ENCODE data around the gene GOLGA3. TPM values are rescaled to one million over a fixed set of nuclear protein-coding genes. Genes with fewer than 3 reads are reported as not detected.
"Not testable (repeated sequence)": the region's sequence is repeated elsewhere in the genome, so short reads cannot be mapped to it uniquely, and the experiment has no call there.

Gene GOLGA3
- total and polyA plus RNA-seq, 12 donors: 10.8 to 46.1 (median 34.8) TPM

DNA sequence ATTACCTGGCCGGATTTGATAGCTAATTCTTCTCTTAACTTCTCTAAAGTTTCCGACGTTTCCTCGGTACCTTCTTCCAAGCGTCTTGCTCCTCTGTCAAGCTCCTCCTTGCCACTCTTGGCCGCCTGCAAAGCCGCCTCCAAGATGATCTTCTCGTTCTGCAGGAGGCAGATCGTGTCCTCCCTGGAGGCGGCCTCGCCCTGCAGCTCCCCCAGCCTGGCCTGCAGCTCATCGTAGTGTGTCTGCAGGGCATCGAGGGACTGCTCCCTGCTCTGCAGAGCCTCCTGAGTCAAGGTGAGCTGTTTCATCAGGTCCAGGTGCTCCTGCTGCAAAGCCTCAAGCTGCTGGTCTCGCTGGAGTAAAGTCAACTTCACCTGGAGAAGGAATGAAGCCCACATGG lies 32.8 kb downstream of the GOLGA3 start:
- intact Hi-C loops (cut with DNase I): no loop called here
- Histone ChIP-seq H3K27ac (no peak overlapping the region), H3K9me3 (no peaks in the 10 kb centered on the region), H3K27me3 (no peaks in the 10 kb centered on the region), H3K4me1 (no peaks in the 10 kb centered on the region), H3K36me3 (peaks cover 4 to 89% (median 73%) of the 10 kb centered on the region in 9 donors), H3K4me3 (no peak overlapping the region)
- no peak for ATAC-seq
- TF ChIP-seq, protein P1, sequence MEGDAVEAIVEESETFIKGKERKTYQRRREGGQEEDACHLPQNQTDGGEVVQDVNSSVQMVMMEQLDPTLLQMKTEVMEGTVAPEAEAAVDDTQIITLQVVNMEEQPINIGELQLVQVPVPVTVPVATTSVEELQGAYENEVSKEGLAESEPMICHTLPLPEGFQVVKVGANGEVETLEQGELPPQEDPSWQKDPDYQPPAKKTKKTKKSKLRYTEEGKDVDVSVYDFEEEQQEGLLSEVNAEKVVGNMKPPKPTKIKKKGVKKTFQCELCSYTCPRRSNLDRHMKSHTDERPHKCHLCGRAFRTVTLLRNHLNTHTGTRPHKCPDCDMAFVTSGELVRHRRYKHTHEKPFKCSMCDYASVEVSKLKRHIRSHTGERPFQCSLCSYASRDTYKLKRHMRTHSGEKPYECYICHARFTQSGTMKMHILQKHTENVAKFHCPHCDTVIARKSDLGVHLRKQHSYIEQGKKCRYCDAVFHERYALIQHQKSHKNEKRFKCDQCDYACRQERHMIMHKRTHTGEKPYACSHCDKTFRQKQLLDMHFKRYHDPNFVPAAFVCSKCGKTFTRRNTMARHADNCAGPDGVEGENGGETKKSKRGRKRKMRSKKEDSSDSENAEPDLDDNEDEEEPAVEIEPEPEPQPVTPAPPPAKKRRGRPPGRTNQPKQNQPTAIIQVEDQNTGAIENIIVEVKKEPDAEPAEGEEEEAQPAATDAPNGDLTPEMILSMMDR (IDR thresholded peaks at IDR 0.05): no peak
- WGBS, 2 donors: 94 to 95% methylated on average over 14 of the region's 14 CpGs
- no peak for DNase-seq

DNA sequence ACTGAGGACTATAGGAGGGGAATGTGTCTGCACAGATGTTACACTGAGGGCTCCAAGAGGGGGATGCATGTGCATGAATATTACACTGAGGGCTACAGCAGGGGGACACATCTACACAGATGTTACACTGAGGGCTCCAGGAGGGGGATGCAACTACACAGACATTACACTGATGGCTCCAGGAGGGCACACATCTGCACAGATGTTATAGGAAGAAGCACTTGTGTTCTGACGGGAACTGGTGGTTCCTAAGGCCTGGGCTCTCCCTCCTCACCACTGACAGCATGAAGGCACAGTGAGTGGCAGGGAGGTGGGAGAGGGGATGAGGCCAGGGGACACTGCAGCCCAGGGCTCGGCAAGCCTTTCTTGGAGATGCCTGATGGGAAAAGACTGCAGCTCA lies 36.7 kb downstream of the GOLGA3 start:
- H3K27me3 ChIP-seq; H3K9me3 ChIP-seq; H3K27ac ChIP-seq; intact Hi-C loops (cut with DNase I); H3K4me1 ChIP-seq; H3K4me3 ChIP-seq; DNase-seq: not testable (repeated sequence)
- 89 to 97% methylated on average over 2 of the region's 2 CpGs for WGBS, 2 donors
- peaks cover 0 to 81% (median 52%) of the 10 kb centered on the region in 9 donors for H3K36me3 ChIP-seq
- peak in 1 of 8 donors; percentile 25 for ATAC-seq

DNA sequence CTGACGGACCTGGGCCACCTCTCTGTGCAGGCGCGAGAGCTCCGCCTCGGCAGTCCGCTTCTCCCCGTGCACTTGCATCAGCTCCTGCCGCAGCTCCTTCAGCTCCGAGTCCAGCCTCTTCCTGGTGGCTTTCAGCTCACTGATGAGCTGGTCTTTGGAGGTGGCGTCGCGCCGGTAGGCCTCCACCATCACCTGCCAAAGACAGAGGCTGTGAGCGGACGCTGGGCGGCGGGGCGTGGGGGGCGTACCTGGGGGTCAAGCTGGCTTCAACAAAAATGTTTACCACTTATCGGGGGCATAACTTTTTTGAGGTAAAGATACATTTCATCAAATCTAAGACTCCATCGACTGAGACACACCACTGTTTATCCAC lies 39.6 kb downstream of the GOLGA3 start:
- Histone ChIP-seq H3K27me3 (no peaks in the 10 kb centered on the region), H3K36me3 (peaks cover 3 to 81% (median 45%) of the 10 kb centered on the region in 9 donors), H3K4me1 (no peaks in the 10 kb centered on the region), H3K27ac (no peak overlapping the region), H3K9me3 (no peaks in the 10 kb centered on the region), H3K4me3 (no peak overlapping the region)
- 96 to 97% methylated on average over 21 of the region's 21 CpGs for WGBS, 2 donors
- TF ChIP-seq, protein P1 (IDR thresholded peaks at IDR 0.05): no peak
- intact Hi-C loops (cut with DNase I): no loop called here
- ATAC-seq: no peak
- no peak for DNase-seq

DNA sequence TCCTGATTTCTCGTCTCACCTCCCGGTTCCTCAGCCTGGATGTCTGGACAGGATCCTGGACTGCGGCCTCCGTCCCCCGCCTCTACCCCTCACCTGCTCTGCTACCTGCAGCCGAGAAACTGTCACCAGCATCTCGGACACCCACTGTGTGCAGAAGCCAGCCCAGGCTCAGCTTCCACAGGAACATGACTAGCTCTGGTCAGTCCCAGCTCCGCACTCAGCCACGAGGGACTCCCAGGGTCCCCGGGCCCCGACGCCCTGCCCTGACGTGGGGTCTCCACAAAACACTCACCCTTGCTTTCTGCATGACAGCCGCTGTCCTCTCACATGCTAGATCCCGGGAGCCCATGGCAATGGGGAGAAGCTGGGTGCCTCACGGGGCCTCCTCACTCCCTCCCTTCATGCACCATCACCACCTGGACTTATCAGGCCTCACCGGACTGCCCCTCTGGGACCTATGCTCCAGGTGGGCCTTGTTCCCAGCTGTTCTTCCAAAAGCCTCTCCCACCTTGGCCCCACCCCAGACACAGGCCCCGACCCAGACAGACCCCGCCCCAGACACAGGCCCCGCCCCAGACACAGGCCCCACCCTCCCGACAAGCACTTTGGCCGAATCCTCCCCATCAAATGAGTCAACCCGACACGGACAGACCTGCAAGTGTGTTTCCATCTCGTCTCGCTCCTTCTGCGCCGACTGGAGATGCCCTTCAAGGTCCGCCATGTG lies 40.1 kb downstream of the GOLGA3 start:
- TF ChIP-seq, protein P1 (IDR thresholded peaks at IDR 0.05): no peak
- H3K36me3 ChIP-seq: peaks cover 3 to 81% (median 39%) of the 10 kb centered on the region in 9 donors
- no peaks in the 10 kb centered on the region for H3K9me3 ChIP-seq
- intact Hi-C loops (cut with DNase I): no loop called here
- WGBS, 2 donors: 97% methylated on average over 28 to 29 of the region's 29 CpGs
- H3K27me3 ChIP-seq: no peaks in the 10 kb centered on the region
- ATAC-seq (peak in 1 of 8 donors; percentile 29), DNase-seq (no peak)
- H3K4me1 ChIP-seq: no peaks in the 10 kb centered on the region
- H3K4me3 ChIP-seq: no peak overlapping the region
- no peak overlapping the region for H3K27ac ChIP-seq

DNA sequence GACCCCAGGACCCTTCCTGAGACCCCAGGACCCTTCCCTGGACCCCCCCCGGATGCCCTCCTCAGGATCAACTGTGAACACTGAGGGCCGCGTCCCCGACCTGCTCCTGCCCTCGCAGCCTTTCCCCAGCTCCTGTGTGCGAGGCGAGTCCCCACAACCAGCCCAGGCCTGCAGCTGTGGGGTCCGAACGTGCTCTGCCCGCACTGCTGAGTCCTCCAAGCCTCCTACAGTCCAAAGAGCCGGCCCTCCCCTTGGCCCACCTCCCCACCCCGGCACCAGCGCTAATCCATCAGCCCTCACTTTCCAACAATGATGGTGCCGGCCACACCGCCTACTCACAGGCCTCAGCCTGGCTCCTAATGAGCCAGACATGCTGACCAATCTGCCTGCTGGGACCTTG lies 40.8 kb downstream of the GOLGA3 start:
- DNase-seq: no peak

More for the DNA sequence above, 40.8 kb downstream of the GOLGA3 start:
- no peaks in the 10 kb centered on the region for H3K27me3 ChIP-seq
- no peak overlapping the region for H3K27ac ChIP-seq
- H3K4me3 ChIP-seq: no peak overlapping the region
- no peaks in the 10 kb centered on the region for H3K9me3 ChIP-seq
- TF ChIP-seq, protein P1 (IDR thresholded peaks at IDR 0.05): no peak
- no peaks in the 10 kb centered on the region for H3K4me1 ChIP-seq
- intact Hi-C loops (cut with DNase I): no loop called here
- 93 to 94% methylated on average over 15 of the region's 15 CpGs for WGBS, 2 donors
- H3K36me3 ChIP-seq: peaks cover 3 to 87% (median 39%) of the 10 kb centered on the region in 9 donors
- no peak for ATAC-seq

Measured in heart right ventricle (tissue), 16 donors.